ENCODE data around the gene PTP4A2. TPM values are rescaled to one million over a fixed set of nuclear protein-coding genes. Genes with fewer than 3 reads are reported as not detected.
A peak's percentile ranks its signal among the peaks of the same experiment; 100 is the strongest.

The PTP4A2 gene
- total and polyA plus RNA-seq, 10 of the 15 experiments (the other 5 are each of a cell fraction or from before 2014, with no cell fraction given), result 180 to 909 (median 375) TPM

DNA sequence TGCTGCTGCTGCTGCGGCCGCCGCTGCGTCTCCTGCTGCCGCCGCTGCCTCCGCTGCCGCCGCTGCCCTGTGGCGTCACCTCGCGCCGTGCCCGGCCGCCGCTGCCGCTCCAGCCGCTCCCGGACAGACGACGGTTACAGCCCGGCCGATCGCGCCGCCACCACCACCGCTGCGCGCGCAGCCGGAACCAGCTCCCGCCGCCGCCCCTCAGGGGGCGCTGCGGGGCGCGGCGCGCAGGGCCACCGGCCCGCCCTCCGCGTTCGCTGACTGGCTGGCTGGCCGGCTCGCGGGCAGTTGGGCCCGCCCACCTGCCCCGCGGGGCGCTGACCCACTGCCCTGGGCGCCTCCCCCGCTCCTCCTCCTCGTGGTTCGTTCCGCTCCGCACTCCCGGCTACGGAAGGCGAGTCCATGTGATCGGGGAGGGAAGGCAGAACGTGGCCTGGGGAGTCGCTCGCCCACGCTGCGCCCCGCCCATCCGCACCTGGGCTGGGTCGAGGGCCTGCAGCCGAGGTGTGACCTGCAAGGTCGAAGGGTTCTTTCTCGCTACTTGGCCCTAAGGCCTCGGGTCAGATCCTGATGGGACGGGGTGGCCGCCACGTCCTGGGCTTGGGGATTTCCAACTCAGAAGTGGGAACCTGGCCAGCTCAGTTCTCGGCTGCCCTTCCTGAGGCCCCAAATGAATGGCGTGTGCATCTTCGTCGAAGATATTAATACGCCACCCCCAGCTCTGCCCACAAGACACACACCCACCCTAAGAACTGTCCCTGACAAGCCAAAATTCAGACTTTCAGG is at the start of gene PTP4A2 (continued):
- TF ChIP-seq, protein P1, sequence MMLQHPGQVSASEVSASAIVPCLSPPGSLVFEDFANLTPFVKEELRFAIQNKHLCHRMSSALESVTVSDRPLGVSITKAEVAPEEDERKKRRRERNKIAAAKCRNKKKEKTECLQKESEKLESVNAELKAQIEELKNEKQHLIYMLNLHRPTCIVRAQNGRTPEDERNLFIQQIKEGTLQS (IDR thresholded peaks at IDR 0.05; ENCODE audit: borderline replicate concordance, extremely low read depth, low read depth, low read length), result 0 out of 2 replicates have a peak, but pooled peaks have one; percentile 27
- TF ChIP-seq, protein P2, sequence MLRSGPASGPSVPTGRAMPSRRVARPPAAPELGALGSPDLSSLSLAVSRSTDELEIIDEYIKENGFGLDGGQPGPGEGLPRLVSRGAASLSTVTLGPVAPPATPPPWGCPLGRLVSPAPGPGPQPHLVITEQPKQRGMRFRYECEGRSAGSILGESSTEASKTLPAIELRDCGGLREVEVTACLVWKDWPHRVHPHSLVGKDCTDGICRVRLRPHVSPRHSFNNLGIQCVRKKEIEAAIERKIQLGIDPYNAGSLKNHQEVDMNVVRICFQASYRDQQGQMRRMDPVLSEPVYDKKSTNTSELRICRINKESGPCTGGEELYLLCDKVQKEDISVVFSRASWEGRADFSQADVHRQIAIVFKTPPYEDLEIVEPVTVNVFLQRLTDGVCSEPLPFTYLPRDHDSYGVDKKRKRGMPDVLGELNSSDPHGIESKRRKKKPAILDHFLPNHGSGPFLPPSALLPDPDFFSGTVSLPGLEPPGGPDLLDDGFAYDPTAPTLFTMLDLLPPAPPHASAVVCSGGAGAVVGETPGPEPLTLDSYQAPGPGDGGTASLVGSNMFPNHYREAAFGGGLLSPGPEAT (IDR thresholded peaks at IDR 0.05; ENCODE audit: low read depth), result peak; percentile 91
- 0 out of 2 replicates have a peak, but pooled peaks have one; percentile 19 for TF ChIP-seq MYB (IDR thresholded peaks at IDR 0.05; ENCODE audit: borderline replicate concordance, low read depth, low read length)
- no peak for TF ChIP-seq STAT3 (IDR thresholded peaks at IDR 0.05; ENCODE audit: low read depth, low read length)
- TF ChIP-seq ESRRA (IDR thresholded peaks at IDR 0.05; ENCODE audit: low read length), result no peak
- TF ChIP-seq SMAD5 (IDR thresholded peaks at IDR 0.05; ENCODE audit: low read depth), result no peak
- TF ChIP-seq, protein P3, sequence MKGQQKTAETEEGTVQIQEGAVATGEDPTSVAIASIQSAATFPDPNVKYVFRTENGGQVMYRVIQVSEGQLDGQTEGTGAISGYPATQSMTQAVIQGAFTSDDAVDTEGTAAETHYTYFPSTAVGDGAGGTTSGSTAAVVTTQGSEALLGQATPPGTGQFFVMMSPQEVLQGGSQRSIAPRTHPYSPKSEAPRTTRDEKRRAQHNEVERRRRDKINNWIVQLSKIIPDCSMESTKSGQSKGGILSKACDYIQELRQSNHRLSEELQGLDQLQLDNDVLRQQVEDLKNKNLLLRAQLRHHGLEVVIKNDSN (IDR thresholded peaks at IDR 0.05; ENCODE audit: borderline replicate concordance, extremely low read length, insufficient read depth, low read depth, low read length), result peak; percentile 66
- TF ChIP-seq CREB1 (IDR thresholded peaks at IDR 0.05; ENCODE audit: low read depth), result no peak
- 0 out of 2 replicates have a peak, but pooled peaks have one; percentile 65 for TF ChIP-seq MEF2A (IDR thresholded peaks at IDR 0.05; ENCODE audit: insufficient read depth, low read depth, low read length)
- TF ChIP-seq KAT2A (conservative IDR thresholded peaks at IDR 0.05; ENCODE audit: control insufficient read depth, low read depth, low read length), result no peak
- peak; percentile 50 for TF ChIP-seq MEF2B (IDR thresholded peaks at IDR 0.05; ENCODE audit: partially characterized antibody, poor library complexity, severe bottlenecking)
- TF ChIP-seq, protein P4, sequence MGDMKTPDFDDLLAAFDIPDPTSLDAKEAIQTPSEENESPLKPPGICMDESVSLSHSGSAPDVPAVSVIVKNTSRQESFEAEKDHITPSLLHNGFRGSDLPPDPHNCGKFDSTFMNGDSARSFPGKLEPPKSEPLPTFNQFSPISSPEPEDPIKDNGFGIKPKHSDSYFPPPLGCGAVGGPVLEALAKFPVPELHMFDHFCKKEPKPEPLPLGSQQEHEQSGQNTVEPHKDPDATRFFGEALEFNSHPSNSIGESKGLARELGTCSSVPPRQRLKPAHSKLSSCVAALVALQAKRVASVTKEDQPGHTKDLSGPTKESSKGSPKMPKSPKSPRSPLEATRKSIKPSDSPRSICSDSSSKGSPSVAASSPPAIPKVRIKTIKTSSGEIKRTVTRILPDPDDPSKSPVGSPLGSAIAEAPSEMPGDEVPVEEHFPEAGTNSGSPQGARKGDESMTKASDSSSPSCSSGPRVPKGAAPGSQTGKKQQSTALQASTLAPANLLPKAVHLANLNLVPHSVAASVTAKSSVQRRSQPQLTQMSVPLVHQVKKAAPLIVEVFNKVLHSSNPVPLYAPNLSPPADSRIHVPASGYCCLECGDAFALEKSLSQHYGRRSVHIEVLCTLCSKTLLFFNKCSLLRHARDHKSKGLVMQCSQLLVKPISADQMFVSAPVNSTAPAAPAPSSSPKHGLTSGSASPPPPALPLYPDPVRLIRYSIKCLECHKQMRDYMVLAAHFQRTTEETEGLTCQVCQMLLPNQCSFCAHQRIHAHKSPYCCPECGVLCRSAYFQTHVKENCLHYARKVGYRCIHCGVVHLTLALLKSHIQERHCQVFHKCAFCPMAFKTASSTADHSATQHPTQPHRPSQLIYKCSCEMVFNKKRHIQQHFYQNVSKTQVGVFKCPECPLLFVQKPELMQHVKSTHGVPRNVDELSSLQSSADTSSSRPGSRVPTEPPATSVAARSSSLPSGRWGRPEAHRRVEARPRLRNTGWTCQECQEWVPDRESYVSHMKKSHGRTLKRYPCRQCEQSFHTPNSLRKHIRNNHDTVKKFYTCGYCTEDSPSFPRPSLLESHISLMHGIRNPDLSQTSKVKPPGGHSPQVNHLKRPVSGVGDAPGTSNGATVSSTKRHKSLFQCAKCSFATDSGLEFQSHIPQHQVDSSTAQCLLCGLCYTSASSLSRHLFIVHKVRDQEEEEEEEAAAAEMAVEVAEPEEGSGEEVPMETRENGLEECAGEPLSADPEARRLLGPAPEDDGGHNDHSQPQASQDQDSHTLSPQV (IDR thresholded peaks at IDR 0.05), result no peak; the same call in 1 of the 2 replicates
- peak; percentile 93 for TF ChIP-seq PAX5 (IDR thresholded peaks at IDR 0.05; ENCODE audit: borderline replicate concordance, low read depth, low read length)
- TF ChIP-seq BMI1 (IDR thresholded peaks at IDR 0.05; ENCODE audit: borderline replicate concordance), result no peak
- TF ChIP-seq, protein P5, sequence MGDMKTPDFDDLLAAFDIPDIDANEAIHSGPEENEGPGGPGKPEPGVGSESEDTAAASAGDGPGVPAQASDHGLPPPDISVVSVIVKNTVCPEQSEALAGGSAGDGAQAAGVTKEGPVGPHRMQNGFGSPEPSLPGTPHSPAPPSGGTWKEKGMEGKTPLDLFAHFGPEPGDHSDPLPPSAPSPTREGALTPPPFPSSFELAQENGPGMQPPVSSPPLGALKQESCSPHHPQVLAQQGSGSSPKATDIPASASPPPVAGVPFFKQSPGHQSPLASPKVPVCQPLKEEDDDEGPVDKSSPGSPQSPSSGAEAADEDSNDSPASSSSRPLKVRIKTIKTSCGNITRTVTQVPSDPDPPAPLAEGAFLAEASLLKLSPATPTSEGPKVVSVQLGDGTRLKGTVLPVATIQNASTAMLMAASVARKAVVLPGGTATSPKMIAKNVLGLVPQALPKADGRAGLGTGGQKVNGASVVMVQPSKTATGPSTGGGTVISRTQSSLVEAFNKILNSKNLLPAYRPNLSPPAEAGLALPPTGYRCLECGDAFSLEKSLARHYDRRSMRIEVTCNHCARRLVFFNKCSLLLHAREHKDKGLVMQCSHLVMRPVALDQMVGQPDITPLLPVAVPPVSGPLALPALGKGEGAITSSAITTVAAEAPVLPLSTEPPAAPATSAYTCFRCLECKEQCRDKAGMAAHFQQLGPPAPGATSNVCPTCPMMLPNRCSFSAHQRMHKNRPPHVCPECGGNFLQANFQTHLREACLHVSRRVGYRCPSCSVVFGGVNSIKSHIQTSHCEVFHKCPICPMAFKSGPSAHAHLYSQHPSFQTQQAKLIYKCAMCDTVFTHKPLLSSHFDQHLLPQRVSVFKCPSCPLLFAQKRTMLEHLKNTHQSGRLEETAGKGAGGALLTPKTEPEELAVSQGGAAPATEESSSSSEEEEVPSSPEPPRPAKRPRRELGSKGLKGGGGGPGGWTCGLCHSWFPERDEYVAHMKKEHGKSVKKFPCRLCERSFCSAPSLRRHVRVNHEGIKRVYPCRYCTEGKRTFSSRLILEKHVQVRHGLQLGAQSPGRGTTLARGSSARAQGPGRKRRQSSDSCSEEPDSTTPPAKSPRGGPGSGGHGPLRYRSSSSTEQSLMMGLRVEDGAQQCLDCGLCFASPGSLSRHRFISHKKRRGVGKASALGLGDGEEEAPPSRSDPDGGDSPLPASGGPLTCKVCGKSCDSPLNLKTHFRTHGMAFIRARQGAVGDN (IDR thresholded peaks at IDR 0.05), result peak; percentile 98
- peak; percentile 60; the same call in 1 of the 2 replicates for TF ChIP-seq MTA2 (IDR thresholded peaks at IDR 0.05; ENCODE audit: low read depth)
- TF ChIP-seq TCF12 (IDR thresholded peaks at IDR 0.05; ENCODE audit: low read depth, low read length), result 0 out of 2 replicates have a peak, but pooled peaks have one; percentile 59

Measured in GM12878 (cell line).